Dermis microvascular lymphatic vessel endothelial cell (primary cell): ENCODE results near the gene PIK3C2B. TPM values are rescaled to one million over a fixed set of nuclear protein-coding genes. Genes with fewer than 3 reads are reported as not detected.
"Not testable (repeated sequence)": the region's sequence is repeated elsewhere in the genome, so short reads cannot be mapped to it uniquely, and the experiment has no call there.

ENCODE experiments used
- DNase-seq, 2 donors: peaks; one replicate each; pipeline versions ENCODE4 v3.0.0 to v3.0.0-alpha.2; 2010; ENCODE audit warnings: low read depth in 2 of 2
- total RNA-seq: library from RNA; depleted of rRNA; stranded (reverse); fragments of >200 nt; gene quantifications from 2 replicates; pipeline ENCODE4 v1.2.1, GENCODE V29; 2014

The PIK3C2B gene, protein sequence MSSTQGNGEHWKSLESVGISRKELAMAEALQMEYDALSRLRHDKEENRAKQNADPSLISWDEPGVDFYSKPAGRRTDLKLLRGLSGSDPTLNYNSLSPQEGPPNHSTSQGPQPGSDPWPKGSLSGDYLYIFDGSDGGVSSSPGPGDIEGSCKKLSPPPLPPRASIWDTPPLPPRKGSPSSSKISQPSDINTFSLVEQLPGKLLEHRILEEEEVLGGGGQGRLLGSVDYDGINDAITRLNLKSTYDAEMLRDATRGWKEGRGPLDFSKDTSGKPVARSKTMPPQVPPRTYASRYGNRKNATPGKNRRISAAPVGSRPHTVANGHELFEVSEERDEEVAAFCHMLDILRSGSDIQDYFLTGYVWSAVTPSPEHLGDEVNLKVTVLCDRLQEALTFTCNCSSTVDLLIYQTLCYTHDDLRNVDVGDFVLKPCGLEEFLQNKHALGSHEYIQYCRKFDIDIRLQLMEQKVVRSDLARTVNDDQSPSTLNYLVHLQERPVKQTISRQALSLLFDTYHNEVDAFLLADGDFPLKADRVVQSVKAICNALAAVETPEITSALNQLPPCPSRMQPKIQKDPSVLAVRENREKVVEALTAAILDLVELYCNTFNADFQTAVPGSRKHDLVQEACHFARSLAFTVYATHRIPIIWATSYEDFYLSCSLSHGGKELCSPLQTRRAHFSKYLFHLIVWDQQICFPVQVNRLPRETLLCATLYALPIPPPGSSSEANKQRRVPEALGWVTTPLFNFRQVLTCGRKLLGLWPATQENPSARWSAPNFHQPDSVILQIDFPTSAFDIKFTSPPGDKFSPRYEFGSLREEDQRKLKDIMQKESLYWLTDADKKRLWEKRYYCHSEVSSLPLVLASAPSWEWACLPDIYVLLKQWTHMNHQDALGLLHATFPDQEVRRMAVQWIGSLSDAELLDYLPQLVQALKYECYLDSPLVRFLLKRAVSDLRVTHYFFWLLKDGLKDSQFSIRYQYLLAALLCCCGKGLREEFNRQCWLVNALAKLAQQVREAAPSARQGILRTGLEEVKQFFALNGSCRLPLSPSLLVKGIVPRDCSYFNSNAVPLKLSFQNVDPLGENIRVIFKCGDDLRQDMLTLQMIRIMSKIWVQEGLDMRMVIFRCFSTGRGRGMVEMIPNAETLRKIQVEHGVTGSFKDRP (N-terminal part only)
- 11.7 and 20.5 TPM in 2 replicates for total RNA-seq

DNA sequence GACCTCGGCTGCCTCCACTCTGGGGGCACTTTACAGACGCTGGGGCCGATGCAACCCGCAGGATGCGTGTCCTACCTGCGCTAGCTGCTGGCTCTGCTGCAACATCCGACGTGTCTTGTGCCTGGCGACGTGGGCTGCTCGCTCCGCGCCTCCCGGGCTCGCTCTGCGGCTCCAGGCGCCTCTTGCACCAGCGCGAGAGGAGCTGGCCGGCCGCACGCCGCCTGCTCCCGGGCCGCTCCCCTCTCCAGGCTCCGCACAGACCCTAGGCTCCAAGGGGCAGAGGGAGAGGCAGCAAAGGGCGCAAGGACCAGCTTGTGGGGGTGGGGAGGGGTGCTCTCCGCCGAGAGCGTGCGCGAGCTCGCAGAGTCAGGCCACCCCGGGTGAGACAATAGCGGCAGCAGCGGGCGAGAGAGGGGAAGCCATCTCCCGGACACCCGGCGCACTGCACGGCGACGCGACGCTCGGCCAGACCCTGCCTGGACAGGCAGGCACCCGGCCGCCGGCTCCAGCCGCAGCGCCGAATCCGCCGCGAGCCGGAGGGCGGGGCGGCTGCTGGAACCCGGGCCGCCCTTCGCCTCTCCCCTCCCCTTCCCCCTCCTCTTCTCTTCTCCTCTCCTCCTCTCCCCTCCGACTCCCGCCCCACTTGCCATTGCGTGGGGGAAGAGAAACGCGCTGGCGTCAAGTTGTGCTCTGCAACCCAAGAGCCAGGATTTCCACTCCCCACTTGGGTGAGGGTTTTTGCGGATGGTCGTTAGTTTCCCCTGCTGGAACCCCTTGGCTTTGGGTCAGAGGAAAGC lies at the start of gene PIK3C2B:
Gene PIK3C2B, minus strand, starts transcription at position 525 of the 797 bp plus-strand sequence. CDS start 25,003 bp downstream, outside the sequence.
- peak in 1 of 2 donors; percentile 88 for DNase-seq

DNA sequence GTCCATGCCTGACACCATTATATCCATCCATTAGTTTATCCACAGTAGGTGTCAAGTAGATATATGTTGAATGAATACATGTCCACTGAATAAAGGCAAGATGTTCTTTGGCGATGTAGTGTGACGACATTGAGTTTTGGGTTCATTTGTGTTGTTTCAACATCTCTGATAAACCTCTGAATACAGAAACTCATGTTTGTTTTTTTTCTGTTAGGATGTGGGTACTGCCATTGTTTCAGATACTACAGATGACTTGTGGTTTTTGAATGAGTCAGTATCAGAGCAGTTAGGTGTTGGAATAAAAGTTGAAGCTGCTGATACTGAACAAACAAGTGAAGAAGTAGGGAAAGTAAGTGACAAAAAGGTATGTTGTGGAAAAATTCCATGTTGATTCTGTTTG lies 49.7 kb upstream of the PIK3C2B start:
- DNase-seq = peak in 1 of 2 donors; percentile 55

GRCh38 chr1:204541626-204542025 lies 47.0 kb upstream of the PIK3C2B start:
- DNase-seq = peak in 1 of 2 donors; percentile 5

DNA sequence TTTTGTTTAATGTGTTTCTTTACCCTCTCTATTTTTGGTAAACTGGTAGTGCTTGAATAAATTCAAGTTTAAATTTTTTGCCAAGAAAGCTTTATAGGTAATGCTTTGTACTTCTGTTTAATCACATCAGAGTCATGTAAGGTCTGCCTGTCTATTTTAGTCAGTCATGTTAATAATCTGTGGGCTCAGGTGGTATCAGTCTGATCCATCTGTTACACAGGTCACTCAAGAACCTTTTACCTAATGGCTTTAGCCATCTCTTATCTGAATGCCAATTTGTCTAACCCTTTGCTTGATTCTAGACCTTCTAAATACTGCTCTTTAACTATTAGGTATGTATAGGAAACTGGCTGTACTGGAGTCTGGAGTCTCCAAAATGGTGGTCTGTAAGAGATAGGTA lies 38.2 kb upstream of the PIK3C2B start:
- no peak for DNase-seq

- no peak for DNase-seq
These were observed 36.3 kb upstream of the PIK3C2B start for GRCh38 chr1:204530932-204531331.

- no peak for DNase-seq
These were observed 34.8 kb upstream of the PIK3C2B start for GRCh38 chr1:204529371-204529895.

- no peak for DNase-seq
These were observed 34.1 kb upstream of the PIK3C2B start for GRCh38 chr1:204528677-204529076.

DNA sequence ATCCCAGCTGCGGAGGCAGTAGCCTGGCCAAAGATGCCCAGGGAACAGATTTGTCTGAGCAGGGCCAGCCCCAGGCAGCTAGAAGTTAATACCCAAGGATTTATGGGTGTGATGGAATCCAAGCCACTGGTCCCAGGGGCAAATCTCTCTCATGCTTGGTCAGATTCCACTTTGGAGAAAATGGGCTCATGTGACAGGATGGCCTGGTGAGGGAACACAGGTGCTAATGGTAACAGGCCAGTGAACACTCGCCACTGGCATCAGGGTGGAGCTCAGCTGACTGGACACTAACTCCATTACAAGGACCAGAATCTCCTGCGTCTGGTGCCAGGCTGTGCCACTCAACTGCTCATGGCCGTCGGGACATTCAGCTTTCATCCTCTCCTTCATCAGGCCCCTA lies 33.6 kb upstream of the PIK3C2B start:
- DNase-seq = no peak

- no peak for DNase-seq
These were observed 30.4 kb upstream of the PIK3C2B start for GRCh38 chr1:204524986-204525385.

GRCh38 chr1:204523605-204524215 lies 29.1 kb upstream of the PIK3C2B start:
- no peak for DNase-seq

- DNase-seq = not testable (repeated sequence)
These were observed 27.4 kb upstream of the PIK3C2B start for GRCh38 chr1:204521941-204522521.

- no peak for DNase-seq
These were observed 26.5 kb upstream of the PIK3C2B start for GRCh38 chr1:204520834-204521709.

- DNase-seq = not testable (repeated sequence)
These were observed 22.8 kb upstream of the PIK3C2B start for GRCh38 chr1:204517382-204517781.

DNA sequence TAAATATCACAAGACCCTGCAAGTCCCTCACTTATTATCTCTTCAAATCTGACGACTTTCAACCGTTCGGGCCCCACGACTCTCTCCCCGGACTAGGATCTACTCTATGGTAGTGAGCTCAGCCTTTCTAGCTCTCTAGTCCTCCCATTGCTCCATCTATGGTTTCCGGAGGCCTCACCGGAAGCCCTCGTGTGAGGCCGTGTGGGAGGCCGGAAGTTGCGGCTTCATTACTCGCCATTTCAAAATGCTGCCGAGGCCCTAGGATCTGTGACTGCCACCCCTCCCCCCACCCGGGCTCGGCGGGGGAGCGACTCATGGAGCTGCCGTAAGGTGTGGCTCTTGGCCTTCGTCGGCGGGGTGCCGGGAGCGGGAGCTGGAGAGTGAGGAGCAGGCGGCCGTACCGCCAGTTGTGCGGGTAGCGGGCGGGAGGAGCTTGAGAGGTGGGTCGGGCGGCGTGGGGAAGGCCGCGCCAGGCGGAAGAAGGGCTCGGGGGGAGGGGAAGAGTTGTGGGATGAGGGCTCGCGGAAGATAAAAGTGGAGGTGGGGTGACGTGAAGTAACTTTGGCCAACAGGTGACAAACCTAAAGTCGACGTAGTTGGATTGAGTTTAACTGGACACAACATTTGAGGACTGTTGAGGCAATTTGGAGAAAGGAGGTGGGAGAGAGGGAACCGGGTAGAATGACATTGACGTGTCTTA lies 21.7 kb upstream of the PIK3C2B start, which contains the start of gene MDM4:
Gene MDM4, plus strand, starts transcription at position 227 of the 700 bp plus-strand sequence. CDS start 9,113 bp downstream, outside the sequence.
- peak; percentile 92 to 95 for DNase-seq

DNA sequence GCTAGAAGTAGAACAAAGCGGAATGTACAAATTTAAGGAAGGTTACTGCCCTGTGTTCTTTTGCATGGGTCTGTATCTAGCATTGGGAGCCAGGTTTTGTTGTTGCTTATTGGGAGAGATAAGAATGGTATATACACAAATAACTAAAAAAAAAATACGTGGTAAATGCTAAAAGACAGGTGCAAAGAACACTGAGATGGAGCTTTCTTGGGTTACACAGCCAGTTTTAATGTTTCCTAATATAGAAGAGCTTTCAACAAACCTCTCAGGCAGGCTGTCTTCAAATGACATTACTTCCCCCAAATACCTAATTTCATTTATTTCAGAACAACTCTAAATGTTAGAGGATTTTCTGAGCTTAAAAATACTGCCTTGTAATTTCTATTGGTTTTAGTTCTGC lies 20.2 kb upstream of the PIK3C2B start:
- DNase-seq = no peak

GRCh38 chr1:204513117-204513716 lies 18.6 kb upstream of the PIK3C2B start:
- no peak for DNase-seq

GRCh38 chr1:204511366-204511765 lies 16.8 kb upstream of the PIK3C2B start:
- no peak for DNase-seq

- no peak for DNase-seq
These were observed 14.6 kb upstream of the PIK3C2B start for GRCh38 chr1:204509186-204509635.
